ENCODE results near the gene NFS1. TPM values are rescaled to one million over a fixed set of nuclear protein-coding genes. Genes with fewer than 3 reads are reported as not detected.

The NFS1 gene
- total RNA-seq, 2 donors from 2014 or later: 15.9 to 22.0 TPM

DNA sequence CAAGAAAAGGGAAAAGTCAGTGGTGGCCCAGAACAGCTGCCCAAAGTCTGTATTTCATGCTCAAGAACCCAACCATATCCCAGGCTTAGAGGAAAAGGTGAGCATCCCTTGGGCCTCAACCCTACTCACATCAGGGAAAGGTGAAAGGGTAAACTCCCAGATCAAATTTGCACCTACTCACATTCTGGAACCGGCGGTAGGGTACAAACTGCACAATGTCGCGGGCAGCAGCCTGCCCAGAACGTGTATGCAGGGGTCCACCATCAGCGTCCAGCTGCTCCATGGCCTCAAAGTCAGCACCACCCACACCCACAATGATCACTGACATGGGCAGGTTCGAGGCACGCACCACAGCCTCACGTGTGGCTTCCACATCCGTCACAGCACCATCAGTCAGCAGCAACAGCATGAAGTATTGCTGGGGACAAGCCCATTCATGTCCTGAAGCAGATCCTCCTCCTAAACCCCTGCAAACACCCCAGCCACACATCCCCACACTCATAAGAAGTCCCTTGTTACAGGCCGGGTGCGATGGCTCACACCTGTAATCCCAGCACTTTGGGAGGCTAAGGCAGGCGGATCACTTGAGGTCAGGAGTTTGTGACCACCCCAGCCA, 72.7 kb downstream of the NFS1 start:
- no peak for DNase-seq (ENCODE audit: low spot score)
- intact Hi-C loops (cut with DNase I): loop anchor here in 1 of 2 donors (1.0 kb wide), 1 partner anchor 27 kb away; no protein-coding TSS in a partner anchor

GRCh38 chr20:35625584-35626385, 73.4 kb downstream of the NFS1 start:
- intact Hi-C loops (cut with DNase I): loop anchor here in 1 of 2 donors (1.0 kb wide), 1 partner anchor 26 kb away; no protein-coding TSS in a partner anchor
- DNase-seq (ENCODE audit: low spot score): no peak

DNA sequence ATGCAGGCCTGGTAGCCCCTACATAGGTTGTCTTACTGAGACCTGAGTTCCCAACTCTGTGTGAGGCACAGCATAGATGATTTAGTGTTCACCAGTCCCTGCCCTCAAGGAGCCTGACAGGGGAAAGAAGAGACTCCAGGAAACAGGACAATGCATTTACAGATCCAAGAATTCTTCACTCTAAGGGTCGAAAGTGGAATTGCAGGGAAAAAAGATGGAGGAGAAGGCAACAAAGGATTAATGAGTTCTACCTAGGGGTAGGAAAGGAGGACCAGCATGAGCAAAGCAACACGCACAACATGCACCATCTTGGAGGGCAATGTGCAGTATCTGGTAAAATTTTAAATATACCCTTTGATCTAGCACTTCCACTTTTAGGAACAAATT, 77.6 kb downstream of the NFS1 start:
- no peak for DNase-seq (ENCODE audit: low spot score)
- intact Hi-C loops (cut with DNase I): no loop called here

DNA sequence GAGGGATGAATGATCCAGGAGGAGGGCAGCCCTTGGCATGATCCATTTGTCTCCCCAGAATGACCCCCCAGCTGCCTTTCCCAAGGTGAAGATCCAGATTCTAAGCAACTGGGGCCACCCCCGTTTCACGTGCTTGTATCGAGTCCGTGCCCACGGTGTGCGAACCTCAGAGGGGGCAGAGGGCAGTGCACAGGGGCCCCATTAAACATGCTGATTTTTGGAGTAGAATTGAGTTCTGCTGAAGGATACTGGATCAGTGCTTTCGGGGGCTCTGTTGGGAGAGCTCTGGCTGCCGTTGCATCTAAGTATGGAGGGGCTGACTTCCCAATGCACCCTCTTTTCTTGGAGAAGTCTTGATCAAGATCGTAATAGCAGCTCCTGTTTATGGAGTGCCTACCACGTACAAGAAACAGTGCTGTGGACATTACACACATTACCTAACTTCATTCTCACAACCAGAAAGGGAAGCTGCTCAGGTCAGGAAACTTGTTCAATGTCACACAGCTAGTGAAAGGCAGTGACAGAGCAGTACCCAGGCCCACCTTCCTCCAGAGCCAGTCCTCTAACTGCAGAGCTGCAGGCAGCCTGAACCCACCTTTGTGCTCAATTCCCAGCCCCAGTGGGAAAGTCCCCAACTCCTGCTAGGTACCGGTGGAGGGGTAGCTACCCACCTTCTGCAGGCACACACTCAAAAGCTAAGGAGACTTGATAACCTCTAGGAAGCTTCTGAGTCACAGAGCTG, 78.2 kb downstream of the NFS1 start:
- DNase-seq (ENCODE audit: low spot score): no peak
- intact Hi-C loops (cut with DNase I): no loop called here

- intact Hi-C loops (cut with DNase I): no loop called here
- DNase-seq (ENCODE audit: low spot score): peak; percentile 92
These were observed 79.7 kb downstream of the NFS1 start for GRCh38 chr20:35619196-35620095.

DNA sequence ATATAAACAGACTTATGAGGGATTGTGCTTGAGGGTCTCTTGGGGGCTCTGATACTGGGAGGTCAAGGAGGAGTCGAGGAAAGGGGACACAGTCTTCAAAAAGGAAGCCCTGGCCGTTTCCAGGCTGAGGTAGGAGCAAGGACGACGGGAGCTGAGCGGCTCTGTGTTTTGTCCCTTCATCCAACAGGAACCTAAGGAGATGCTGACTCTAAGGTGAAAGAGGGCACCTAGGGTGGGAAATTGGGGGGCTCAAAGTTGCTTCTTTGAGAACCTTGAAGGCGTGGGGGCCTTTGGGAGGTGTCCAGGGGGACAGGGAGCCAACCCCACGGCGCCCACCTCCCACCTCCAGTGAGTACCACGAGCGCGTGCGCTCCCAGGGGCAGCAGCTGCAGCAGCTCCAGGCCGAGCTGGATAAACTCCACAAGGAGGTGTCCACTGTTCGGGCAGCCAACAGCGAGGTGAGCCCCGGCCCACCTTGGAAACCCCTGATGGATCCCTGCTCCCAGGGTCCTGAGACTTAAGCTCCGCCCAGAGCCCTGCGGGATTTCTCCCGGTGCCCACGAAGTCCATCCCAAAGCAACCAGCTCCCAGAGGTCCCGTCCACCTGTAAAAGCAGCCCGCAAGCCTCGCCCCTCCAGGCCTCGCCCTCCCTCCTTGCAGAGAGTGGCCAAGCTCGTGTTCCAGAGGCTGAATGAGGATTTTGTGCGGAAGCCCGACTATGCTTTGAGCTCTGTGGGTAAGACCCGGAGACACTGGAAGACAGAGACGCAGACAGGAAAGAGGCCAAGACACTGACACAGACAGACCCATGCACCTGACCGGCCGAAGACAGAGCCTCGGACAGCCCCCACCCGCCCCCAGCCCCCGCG, 80.7 kb downstream of the NFS1 start:
- intact Hi-C loops (cut with DNase I): no loop called here
- DNase-seq (ENCODE audit: low spot score): no peak

Other genes with a start within 250 kb of the NFS1 start
- gene CEP250, start 243.8 kb downstream of the NFS1 start, total RNA-seq: 10 to 100 TPM; 20.4 to 22.2 TPM
- gene C20orf173, start 169.7 kb downstream of the NFS1 start, total RNA-seq: not detected
- 100 to 1,000 TPM; 117 to 154 TPM for gene ERGIC3, start 157.3 kb downstream of the NFS1 start, total RNA-seq
- gene SPAG4, start 83.5 kb downstream of the NFS1 start, total RNA-seq: 1 to 10 TPM; 2.1 to 2.8 TPM
- 100 to 1,000 TPM; 122 to 130 TPM for gene CPNE1, start 34.5 kb downstream of the NFS1 start, total RNA-seq
- 10 to 100 TPM; 59.4 to 61.4 TPM for gene RBM12, start 34.5 kb downstream of the NFS1 start, total RNA-seq
- 100 to 1,000 TPM; 126 TPM for gene ROMO1, start 53 bp upstream of the NFS1 start, total RNA-seq
- gene RBM39, start 42.9 kb upstream of the NFS1 start, total RNA-seq: 100 to 1,000 TPM; 210 to 217 TPM
- gene PHF20, start 72.7 kb upstream of the NFS1 start, total RNA-seq: 10 to 100 TPM; 55.2 to 59.6 TPM